Left lobe of liver (tissue), 2 donors: ENCODE results near the gene LRGUK. TPM values are rescaled to one million over a fixed set of nuclear protein-coding genes. Genes with fewer than 3 reads are reported as not detected.
A peak's percentile ranks its signal among the peaks of the same experiment; 100 is the strongest.
"Not testable (repeated sequence)": the region's sequence is repeated elsewhere in the genome, so short reads cannot be mapped to it uniquely, and the experiment has no call there.

ENCODE experiments used
- ATAC-seq: fragments of 200-7000 bp; cut with Tn5 transposase; one replicate; pipeline ENCODE4 v1.9.1; 2020; ENCODE audit warnings: mild to moderate bottlenecking, moderate library complexity
- DNase-seq: peaks from one replicate; pipeline ENCODE4 v3.0.0-alpha.2; 2020; ENCODE audit warnings: low spot score
- total RNA-seq: library from RNA; stranded (reverse); gene quantifications from one replicate; pipeline ENCODE4 v1.2.1, GENCODE V29; 2021
- donor health status: DM: no; HTN: no; CAD: no; lungs with moderate emphysema.
- donor health status: DM: no; HTN: yes; CAD: no.

The LRGUK gene, protein sequence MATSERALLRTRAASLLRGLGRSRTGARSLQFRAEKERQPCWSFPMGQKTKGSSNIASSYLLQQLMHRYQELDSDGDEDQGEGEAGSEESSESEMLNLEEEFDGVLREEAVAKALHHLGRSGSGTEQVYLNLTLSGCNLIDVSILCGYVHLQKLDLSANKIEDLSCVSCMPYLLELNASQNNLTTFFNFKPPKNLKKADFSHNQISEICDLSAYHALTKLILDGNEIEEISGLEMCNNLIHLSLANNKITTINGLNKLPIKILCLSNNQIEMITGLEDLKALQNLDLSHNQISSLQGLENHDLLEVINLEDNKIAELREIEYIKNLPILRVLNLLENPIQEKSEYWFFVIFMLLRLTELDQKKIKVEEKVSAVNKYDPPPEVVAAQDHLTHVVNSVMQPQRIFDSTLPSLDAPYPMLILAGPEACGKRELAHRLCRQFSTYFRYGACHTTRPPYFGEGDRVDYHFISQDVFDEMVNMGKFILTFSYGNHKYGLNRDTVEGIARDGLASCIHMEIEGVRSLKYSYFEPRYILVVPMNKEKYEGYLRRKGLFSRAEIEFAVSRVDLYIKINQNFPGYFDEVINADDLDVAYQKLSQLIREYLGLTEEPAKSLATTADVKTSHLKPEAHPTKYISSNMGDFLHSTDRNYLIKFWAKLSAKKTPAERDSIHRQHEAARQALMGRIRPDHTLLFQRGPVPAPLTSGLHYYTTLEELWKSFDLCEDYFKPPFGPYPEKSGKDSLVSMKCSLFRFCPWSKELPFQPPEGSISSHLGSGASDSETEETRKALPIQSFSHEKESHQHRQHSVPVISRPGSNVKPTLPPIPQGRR
- total RNA-seq = 0.15 TPM

DNA sequence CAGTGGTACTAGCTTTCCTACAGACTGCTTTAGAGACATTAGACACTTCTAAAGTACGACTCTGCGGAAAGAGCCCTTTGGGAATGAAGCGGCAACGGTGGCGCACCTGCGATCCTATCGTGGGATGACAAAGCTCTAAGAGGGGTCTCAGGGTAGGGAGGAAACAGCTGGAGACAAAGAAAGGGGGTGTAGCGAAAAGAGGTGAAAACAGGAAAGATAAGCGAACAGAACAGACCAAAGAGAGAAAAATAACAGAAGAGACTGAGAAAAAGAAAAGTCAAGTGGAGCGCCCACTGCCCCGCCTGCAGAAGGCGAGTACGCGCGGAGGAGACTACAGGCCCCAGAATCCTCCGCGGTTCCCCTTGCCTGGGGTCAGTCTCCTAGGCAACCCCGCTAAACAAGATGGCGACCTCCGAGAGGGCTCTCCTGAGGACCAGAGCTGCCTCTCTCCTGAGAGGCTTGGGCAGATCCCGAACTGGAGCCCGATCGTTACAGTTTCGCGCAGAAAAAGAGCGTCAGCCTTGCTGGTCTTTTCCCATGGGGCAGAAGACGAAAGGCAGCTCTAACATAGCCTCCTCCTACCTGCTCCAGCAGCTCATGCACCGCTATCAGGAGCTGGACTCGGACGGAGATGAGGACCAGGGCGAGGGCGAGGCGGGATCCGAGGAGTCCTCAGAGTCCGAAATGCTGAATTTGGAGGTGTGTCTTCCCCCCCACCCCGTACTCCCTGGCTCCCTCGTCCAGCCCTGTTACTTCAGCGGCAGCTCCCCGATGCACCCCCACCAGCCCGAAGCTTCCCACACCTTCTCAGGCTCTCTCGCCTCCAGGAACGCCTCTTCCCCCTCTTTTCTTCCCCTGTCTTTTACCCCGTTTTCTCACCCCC is at the start of gene LRGUK:
TSS of gene LRGUK (plus strand) at position 375 of the 883 bp plus-strand sequence. CDS start at position 403, 28 bp downstream.
- DNase-seq (peak; percentile 80), ATAC-seq (peak; percentile 100)

DNA sequence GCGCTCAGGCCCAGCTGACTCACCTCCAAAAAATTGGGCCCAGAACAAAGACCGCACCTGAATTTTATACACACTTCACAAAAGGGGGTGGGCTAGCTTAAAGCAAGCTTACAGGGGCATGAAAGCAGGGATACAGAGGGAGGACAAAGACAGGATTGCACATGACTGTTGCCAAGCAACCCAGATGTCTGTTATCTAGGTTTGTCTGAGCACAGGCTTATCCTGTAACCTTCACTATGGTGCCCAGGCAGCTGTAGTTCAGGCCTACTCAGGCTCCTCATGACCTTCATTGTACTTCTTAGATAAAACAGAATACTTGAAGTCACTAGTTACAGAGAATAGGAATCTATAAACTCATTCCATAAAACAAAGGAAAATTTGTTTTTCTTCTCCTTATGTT is 49.6 kb upstream of the LRGUK start:
- not testable (repeated sequence) for ATAC-seq, DNase-seq

DNA sequence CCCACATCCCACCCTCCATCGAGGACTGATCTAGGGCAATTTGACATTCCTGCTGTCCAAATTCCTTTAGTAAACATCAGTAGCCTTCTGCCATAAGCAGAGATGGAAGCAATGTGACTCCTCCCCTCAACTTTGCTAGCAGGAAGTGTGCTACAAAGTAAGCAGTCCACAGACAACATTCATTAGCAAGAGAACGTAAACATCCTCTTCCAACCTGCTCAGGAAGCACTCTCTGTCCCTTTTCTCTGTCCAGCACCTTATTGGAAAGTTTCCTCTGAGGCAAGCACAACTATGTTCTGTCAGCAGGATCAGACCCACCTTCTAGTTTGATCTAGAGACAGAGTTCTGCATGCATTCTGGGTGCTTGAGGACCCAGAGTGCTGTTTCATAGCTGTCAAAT is 48.1 kb upstream of the LRGUK start:
- ATAC-seq (no peak), DNase-seq (no peak)

DNA sequence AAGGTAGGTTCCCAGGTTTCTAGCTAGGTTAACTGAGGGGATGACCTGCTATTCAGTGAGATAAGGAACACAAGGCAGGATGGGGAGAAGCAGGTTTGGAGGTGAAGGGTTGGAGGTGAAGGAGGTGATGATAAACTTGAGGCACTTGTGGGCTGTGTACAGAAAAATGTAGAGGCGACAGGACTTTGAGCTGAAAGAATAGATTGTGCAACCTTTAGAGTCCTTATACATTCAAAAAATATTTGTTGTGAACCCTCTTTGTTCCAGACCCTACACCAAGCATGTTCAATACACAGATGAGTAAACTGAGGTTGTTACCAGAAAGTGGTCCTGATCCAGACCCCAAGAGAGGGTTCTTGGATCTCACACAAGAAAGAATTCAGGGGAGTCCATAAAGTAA is 45.4 kb upstream of the LRGUK start:
- ATAC-seq (no peak), DNase-seq (no peak)

DNA sequence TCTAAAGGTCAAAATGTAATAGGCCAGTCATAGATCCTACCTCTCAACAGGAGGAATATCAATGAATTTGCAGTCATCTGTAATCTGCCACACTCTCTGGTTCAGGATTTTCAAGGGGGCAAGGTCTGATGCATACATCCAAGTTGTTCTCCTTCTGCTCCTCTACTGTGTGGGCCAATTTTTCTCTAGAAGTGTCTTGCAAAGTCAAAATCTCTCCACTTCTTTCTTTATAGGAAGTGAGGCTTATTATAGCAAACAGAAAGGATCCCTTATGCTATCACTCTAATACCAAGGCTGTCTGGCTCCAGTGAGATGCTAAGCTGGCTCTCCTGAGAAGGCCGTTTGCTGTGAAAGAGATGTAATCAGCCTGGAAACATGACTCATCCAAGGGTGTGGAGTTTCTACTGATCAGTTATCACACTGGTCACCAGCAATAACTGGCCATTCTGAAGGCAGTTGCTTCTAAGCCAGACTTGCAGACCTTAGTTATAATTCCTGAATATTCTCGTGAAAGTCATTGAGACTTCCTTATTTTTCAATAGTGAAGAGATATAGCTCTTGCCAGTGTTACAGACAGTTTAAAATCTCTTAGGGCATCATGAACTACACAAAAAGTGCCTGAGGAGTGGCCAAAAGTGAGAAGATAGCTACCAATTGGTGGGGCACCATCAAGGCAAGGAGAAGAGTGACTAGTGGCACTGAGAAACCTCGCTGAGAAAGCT is 43.2 kb upstream of the LRGUK start:
- ATAC-seq = no peak
- no peak for DNase-seq

DNA sequence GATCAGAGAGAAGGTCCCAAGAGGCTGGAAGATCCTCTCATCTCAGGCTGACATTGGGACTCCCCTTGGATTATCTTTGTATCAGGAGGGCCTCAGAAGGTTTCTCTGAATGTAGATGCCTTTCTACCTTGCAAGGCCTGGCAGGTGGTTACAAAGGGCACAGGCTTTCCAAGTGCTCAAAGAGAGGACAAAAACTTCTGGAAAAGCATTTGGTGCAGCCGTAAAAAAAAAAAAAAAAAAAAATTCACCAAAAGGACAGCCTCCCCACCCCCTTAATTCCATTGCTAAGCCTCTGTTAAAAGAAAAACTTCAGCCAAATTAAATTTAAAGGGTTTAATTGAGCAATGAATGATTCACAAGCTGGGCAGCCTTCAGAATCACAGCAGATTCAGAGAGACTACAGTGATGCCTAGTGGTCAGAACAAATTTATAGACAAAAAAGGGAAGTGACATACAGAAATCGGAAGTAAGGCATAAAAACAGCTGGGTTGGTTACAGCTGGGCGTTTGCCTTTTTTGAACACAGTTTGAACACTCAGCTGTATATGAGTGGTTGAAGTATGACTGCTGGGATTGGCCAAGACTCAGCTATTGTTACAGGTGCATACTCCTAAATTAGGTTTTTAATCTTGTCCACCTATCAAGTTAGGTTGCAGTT is 42.5 kb upstream of the LRGUK start:
- no peak for ATAC-seq
- DNase-seq = no peak

DNA sequence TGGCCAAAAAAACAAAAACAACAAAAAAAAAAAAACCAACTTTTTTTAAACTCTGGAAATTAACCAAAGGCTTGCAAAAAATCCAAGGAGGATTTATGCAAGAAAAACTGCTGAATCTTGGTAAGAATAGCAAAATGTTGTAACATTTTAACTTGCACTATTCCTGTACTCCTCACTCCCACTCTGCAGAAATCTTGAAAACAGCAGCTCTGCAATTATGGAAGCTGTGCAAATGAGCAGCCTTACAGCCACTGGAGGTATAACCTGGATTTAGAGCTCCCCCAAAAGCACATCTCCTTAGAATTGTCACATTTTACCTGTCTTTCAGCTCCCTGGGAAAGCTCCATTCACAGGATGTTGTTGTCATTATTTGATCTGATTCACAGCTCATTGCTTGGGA is 41.8 kb upstream of the LRGUK start:
- DNase-seq = no peak
- ATAC-seq = no peak

DNA sequence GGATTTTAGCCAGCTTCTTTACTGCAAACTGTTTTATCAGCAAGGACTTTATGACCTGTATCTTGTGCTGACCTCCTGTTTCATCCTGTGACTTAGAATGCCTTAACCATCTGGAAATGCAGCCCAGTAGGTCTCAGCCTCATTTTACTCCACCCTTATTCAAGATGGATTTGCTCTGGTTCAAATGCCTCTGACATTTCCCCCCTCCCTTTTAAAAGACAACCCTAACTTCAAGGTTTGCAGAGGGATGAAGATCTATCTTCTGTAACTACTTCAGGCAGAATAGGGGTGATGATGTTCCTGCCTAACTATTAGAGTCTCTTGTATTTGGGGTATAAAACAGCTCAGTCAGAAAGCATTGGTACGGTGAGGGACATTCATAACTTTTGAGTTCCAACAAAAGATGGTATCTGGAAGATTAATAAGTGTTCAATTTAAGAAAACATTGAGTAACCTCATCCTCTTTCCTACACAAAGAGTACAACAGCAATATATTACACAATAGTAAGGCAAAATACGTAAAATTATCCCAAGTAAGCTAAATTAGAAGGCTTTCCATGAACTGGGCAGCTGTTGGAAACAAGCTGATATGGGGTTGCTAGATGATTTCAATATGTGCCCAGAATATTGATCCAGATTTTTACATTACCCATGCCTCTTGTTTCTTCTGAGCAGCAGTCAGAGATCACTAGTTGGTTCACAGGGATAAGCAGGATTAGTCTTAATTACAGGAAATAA is 40.0 kb upstream of the LRGUK start:
- ATAC-seq (no peak), DNase-seq (no peak)

DNA sequence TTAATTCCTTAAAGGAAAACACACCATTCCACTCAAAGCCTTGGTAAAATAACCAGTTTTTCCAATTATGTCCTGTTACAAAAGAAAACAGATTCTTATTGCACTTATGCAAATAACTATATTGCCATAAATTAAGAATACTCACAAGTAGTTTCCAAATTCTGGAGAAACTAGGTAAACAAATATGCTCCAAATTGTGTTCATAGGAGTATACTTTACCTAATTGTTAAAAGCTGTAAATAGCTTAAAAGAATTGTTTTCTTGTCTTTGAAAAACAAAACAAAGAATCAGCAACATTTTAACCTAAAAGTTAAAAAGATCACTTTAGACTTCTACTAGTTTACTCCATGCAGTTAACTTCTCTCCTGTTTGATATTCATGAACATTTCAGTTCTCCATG is 38.9 kb upstream of the LRGUK start:
- ATAC-seq (no peak), DNase-seq (no peak)

DNA sequence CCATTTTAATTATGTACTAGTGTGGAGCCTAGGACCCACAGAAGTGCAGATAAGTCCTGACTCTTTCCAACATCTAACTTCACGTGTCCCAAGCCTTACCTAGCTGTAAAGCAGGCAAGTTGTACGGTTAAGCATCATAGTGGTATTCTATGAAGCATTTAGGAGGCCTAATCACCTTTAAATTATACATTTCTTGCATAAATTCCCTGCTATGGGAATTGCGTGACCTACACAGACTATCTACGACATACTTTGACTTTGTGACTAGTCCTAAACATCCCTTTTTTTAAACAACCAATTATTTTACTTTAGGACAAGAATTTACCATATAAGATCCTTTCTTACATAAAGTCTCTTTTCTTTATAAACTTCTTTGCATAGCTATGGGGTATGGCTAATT is 37.7 kb upstream of the LRGUK start:
- ATAC-seq (no peak), DNase-seq (no peak)

DNA sequence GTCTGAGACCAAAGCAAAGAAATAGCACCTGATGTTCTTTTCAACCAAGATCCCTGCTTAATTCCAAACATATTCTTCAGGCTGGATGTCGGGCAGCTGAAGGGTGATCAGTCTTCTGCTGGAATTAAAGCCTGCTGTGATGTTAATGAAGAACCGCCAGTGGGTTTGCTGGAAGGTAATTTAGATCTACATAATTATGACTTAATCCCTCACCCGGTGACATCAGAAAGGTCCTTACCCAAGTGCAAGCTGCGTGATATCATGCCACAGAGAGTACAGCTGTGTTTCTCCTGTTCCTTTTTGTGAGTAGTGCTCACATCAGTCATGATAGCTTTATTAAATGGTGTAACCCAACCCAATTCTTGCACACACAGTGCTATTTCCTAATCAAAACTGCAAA is 29.1 kb upstream of the LRGUK start:
- DNase-seq = no peak

DNA sequence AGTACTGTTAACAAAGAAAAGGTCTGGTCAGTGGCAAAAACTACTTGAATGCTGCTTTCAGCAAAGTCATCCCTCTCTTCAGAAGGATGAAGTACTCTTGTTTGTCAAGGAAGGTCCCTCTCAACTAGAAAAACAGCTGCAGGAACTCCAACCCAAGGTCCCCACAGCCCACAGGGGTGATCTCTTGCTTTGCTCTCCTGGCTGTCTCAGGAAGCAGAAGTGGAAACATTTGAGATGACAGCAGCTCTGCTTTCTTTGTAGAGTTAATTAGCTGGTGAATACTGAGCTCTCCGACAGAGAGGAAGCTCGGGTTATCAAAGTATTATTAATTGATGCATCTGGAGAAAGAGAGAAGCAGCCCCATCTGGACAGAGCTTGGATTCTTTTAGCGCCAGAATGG is 25.4 kb upstream of the LRGUK start:
- DNase-seq (no peak), ATAC-seq (no peak)

More for the DNA sequence above, 29.1 kb upstream of the LRGUK start:
- no peak for ATAC-seq

DNA sequence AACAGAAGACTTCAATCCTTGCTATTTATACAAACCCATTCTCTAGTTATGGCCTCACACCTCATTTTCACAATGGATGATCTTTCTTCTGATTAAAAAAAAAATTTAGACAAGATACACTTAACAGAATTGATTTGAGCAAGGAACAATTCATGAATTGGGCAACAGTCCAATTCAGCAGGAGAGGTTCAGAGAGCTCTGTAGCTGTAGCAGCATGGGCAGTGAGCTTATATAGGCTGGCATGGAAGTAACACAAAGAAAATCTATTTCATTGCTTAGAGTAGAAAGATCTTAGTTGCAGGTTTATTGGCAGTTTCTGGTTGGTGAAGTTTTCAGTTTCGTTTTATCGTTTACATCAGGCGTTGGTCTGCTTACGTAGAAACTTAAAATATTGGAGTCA is 23.0 kb upstream of the LRGUK start:
- no peak for DNase-seq
- ATAC-seq = no peak

DNA sequence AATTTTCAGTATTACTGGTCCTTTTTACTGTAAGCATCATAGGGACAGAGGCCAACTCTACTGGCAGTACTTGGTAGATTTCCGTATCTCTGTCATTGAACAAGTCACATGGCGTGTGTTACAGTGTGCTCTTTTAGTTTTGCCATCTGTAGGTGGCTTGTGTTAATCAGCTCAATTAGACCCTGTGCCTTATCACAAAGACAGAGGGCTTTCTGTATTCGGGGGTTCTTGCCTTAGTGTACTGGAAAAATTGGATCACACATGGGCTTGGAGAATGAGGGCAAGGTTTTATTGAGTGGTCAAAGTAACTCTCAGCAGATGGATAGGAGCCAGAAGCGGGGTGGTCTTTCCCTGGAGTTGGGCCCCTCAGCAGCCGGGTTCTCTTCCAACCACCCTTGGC is 21.3 kb upstream of the LRGUK start:
- no peak for ATAC-seq
- DNase-seq = no peak

DNA sequence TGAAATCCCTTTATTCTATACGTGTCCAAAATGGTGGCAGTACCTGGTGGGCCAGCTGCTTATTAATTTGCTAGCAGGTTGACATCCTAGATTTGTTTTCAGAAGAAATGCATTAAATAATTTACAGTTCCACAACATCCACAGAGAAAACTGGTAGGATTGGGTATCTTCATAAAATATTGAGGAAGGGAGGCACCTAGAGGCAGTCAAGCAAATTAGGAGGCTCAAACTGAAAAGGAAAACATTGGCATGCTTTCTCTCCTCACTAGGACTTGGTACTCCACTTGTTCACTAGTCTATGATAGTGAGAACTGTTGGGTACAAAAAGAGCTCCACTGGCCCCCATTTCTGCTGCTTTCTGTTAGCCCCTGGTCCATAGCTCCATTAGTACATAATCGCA is 18.3 kb upstream of the LRGUK start:
- ATAC-seq (no peak), DNase-seq (no peak)

DNA sequence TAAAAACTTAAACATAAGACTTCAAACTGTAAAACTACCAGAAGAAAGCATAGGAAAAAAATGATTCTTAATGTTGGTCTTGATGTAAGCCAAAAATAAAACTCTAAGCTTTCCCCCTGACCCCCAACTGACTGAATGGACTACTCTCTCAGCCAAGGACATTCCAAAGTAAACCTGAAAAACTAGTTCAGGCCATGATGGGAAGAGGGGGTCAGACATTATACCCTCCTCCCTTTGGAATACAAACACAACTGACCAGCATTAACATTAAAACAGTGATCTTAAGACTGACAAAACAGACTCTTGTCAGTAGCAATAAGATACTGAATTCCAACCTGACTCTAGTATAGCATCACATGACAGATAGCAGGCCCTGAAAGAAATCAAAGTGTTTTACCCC is 13.5 kb upstream of the LRGUK start:
- DNase-seq = no peak
- no peak for ATAC-seq

DNA sequence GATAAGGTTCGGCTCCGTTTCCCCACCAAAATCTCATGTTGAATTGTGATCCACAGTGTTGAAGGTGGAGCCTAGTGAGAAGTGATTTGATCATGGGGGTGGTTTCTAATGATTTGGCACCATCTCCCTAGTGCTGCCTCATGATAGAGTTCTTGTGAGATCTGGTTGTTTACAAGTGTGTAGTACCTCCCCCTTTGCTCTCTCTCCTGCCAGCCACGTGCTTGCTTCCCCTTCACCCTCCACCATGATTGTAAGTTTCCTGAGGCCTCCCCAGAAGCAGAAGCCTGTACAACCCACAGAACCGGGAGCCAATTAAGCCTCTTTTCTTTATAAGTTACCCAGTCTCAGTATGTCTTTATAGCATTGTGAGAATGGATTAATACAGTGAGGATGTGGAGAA is 12.1 kb upstream of the LRGUK start:
- DNase-seq (no peak), ATAC-seq (no peak)

DNA sequence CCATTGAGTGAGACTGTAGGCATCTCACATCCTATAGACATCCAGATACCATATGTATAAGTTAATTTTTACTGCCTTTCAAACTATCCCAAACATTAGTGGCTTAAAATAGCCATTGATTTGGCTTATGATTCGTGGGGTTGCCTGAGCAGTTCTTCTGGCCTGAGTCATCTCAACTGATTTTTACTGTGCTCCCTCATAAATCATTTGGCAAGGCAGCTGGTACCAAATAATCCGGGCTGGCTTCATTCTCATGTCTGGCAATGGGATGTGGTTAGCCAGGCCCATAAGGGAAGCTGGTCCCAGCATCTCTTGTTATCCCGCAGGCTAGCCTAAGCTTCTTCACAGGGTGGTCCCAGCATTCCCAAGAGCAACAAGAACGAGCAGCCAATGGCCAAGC is 6.7 kb upstream of the LRGUK start:
- ATAC-seq = no peak
- no peak for DNase-seq

DNA sequence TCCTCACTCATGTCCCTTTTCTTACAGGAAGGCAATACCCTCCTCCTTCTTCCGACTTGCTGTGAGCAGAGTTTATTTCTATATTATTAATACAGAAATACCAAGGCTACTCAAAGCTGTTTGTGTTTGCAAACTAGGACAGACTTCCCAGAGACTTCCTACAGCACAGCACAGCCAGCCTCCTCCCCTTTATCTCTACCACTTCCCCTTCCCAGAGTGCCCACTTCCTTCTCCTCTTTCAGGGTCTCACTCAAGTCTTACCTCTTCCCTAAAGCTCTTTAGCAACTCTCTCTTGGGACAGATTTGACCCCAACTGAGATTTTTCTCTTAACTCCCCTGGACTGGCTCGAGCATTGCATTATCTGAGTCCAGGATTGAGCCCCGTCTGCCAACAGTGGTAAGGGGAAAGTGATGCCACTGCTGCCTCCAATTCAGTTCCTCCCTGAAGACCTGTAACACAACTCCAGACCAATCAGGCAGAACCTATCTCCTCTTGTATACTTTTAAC is 5.5 kb upstream of the LRGUK start:
- ATAC-seq (peak; percentile 25), DNase-seq (no peak)
